Activated B cell treated with CpG ODN at 0.5 μM for 24 hours (primary cell): ENCODE data around the gene C9orf153. TPM values are rescaled to one million over a fixed set of nuclear protein-coding genes. Genes with fewer than 3 reads are reported as not detected.

Experiments
- ATAC-seq: fragments of 200-7000 bp; cut with Tn5 transposase; one replicate; pipeline ENCODE4 v1.10.0; 2021; ENCODE audit warnings: low read depth, mild to moderate bottlenecking, moderate library complexity
- CTCF ChIA-PET: fragments of 350-600 bp; sonication (Branson Sonifier 250); formaldehyde crosslinking; loops from one replicate; lab custom pipeline; 2021; ENCODE audit warnings: antibody characterized with exemption; lab: Charles Lee
- POLR2A ChIA-PET: fragments of 350-600 bp; sonication (Branson Sonifier 250); formaldehyde crosslinking; loops from one replicate; lab custom pipeline; 2021; ENCODE audit warnings: antibody characterized with exemption; lab: Charles Lee
- DNase-seq: peaks from one replicate; pipeline ENCODE4 v3.0.0; 2022
- H3K27ac Mint-ChIP-seq: one replicate; pipeline ENCODE4 v1.8.0; 2020; ENCODE audit warnings: mixed read lengths
- H3K27me3 Mint-ChIP-seq: one replicate; pipeline ENCODE4 v1.8.0; 2021; ENCODE audit warnings: mixed read lengths
- H3K36me3 Mint-ChIP-seq: one replicate; pipeline ENCODE4 v1.8.0; 2021; ENCODE audit warnings: low read depth, mixed read lengths
- H3K4me1 Mint-ChIP-seq: one replicate; pipeline ENCODE4 v1.8.0; 2021; ENCODE audit warnings: mixed read lengths
- H3K4me3 Mint-ChIP-seq: one replicate; pipeline ENCODE4 v1.8.0; 2020; ENCODE audit warnings: mild to moderate bottlenecking, mixed read lengths
- H3K9me3 Mint-ChIP-seq: one replicate; pipeline ENCODE4 v1.8.0; 2020; ENCODE audit warnings: mixed read lengths
- CTCF ChIP-seq: fragments of 200-600 bp; IDR thresholded peaks from one replicate; pipeline ENCODE4 v1.8.0; 2022; ENCODE audit warnings: antibody characterized with exemption, mild to moderate bottlenecking
- intact Hi-C: fragments of 100-400 bp; cut with micrococcal nuclease; formaldehyde crosslinking; loops from one replicate; pipeline ENCODE4 v1.15.1; 2024
- total RNA-seq: library from RNA; stranded (reverse); gene quantifications from 2 replicates; pipeline ENCODE4 v1.2.3, GENCODE V29; 2022

Gene C9orf153
- total RNA-seq, 1 donor from 2014 or later: 0.18 TPM

GRCh38 chr9:86178503-86178902 lies 81.0 kb downstream of the C9orf153 start:
- Mint-ChIP-seq H3K4me3 (no peak overlapping the region), H3K4me1 (no peaks in the 10 kb centered on the region), H3K27ac (no peak overlapping the region), H3K9me3 (no peaks in the 10 kb centered on the region), H3K36me3 (no peaks in the 10 kb centered on the region), H3K27me3 (peaks cover 3% of the 10 kb centered on the region)
- ChIA-PET POLR2A (no interaction called here), CTCF (interaction anchor here (1.1 kb wide), 1 partner anchor 24 kb away, joined by 3 read pairs; no protein-coding TSS in a partner anchor)
- intact Hi-C loops: no loop called here
- DNase-seq (no peak), ATAC-seq (no peak)
- TF ChIP-seq CTCF: no peak

- Mint-ChIP-seq H3K4me1 (no peaks in the 10 kb centered on the region), H3K9me3 (no peaks in the 10 kb centered on the region), H3K27ac (no peak overlapping the region), H3K36me3 (no peaks in the 10 kb centered on the region), H3K4me3 (no peak overlapping the region), H3K27me3 (peaks cover 3% of the 10 kb centered on the region)
- ATAC-seq: no peak
- POLR2A ChIA-PET: no interaction called here
- CTCF ChIA-PET: interaction anchor here (1.1 kb wide), 1 partner anchor 24 kb away, joined by 3 read pairs; no protein-coding TSS in a partner anchor
- TF ChIP-seq CTCF: no peak
- no peak for DNase-seq
- intact Hi-C loops: no loop called here
Measured at GRCh38 chr9:86177995-86178394, 81.5 kb downstream of the C9orf153 start.

GRCh38 chr9:86176468-86176867 lies 83.0 kb downstream of the C9orf153 start:
- no peak for TF ChIP-seq CTCF
- no peaks in the 10 kb centered on the region for H3K9me3 Mint-ChIP-seq
- H3K27me3 Mint-ChIP-seq: peaks cover 3% of the 10 kb centered on the region
- CTCF ChIA-PET: no interaction called here
- POLR2A ChIA-PET: no interaction called here
- intact Hi-C loops: no loop called here
- H3K36me3 Mint-ChIP-seq: no peaks in the 10 kb centered on the region
- ATAC-seq (no peak), DNase-seq (no peak)
- H3K27ac Mint-ChIP-seq: no peak overlapping the region
- no peak overlapping the region for H3K4me3 Mint-ChIP-seq
- H3K4me1 Mint-ChIP-seq: no peaks in the 10 kb centered on the region

- Mint-ChIP-seq H3K36me3 (no peaks in the 10 kb centered on the region), H3K9me3 (no peaks in the 10 kb centered on the region), H3K27me3 (peaks cover 3% of the 10 kb centered on the region), H3K4me3 (no peak overlapping the region), H3K27ac (no peak overlapping the region), H3K4me1 (no peaks in the 10 kb centered on the region)
- CTCF ChIA-PET: no interaction called here
- intact Hi-C loops: no loop called here
- POLR2A ChIA-PET: no interaction called here
- TF ChIP-seq CTCF: no peak
- ATAC-seq: no peak
- no peak for DNase-seq
Measured at GRCh38 chr9:86175743-86176456, 83.6 kb downstream of the C9orf153 start.

GRCh38 chr9:86175223-86175622 lies 84.2 kb downstream of the C9orf153 start:
- Mint-ChIP-seq H3K4me1 (no peaks in the 10 kb centered on the region), H3K27me3 (peaks cover 3% of the 10 kb centered on the region), H3K27ac (no peak overlapping the region), H3K4me3 (no peak overlapping the region), H3K36me3 (no peaks in the 10 kb centered on the region), H3K9me3 (no peaks in the 10 kb centered on the region)
- no peak for TF ChIP-seq CTCF
- DNase-seq (no peak), ATAC-seq (no peak)
- intact Hi-C loops: no loop called here
- ChIA-PET POLR2A (no interaction called here), CTCF (no interaction called here)

Other genes with a start within 250 kb of the C9orf153 start
- 0.44 and 0.80 TPM in 2 replicates for gene GOLM1, start 160.1 kb downstream of the C9orf153 start, total RNA-seq
- 16.0 TPM in 2 replicates for gene ISCA1, start 22.9 kb upstream of the C9orf153 start, total RNA-seq
- gene TUT7, start 94.8 kb upstream of the C9orf153 start, total RNA-seq: 43.8 and 50.4 TPM in 2 replicates